Gastrocnemius medialis (tissue), 4 donors: ENCODE measurements around the gene LRRC8D. TPM values are rescaled to one million over a fixed set of nuclear protein-coding genes. Genes with fewer than 3 reads are reported as not detected.

Source experiments
- ATAC-seq, 2 donors: fragments of 150-250 bp; one replicate each; pipeline ENCODE4 v1.9.1; 2016
- DNase-seq, 2 donors: peaks; one replicate each; pipeline ENCODE4 v3.0.0-alpha.2; 2019
- H3K27ac ChIP-seq, 4 donors: fragments of 200-600 bp; sonication (generic); 1 replicate in 1 of 4; 2 replicates in 3 of 4; pipeline ENCODE4 v1.5.1; 2016 to 2018; ENCODE audit warnings: mild to moderate bottlenecking in 2 of 4, moderate library complexity in 1 of 4
- H3K27me3 ChIP-seq, 3 donors: fragments of 200-600 bp; sonication (generic) in 2 of 3; 1 replicate in 1 of 3; 2 replicates in 2 of 3; pipeline versions ENCODE4 v1.5.1 to v1.6.0; 2016 to 2019; ENCODE audit warnings: mild to moderate bottlenecking in 1 of 3, moderate library complexity in 1 of 3
- H3K36me3 ChIP-seq, 2 donors: fragments of 200-600 bp; sonication (generic) in 1 of 2; one replicate each; pipeline ENCODE4 v1.5.1; 2017 to 2018
- H3K4me1 ChIP-seq, 2 donors: fragments of 200-600 bp; sonication (generic) in 1 of 2; one replicate each; pipeline ENCODE4 v1.5.1; 2016 to 2017; ENCODE audit warnings: mild to moderate bottlenecking in 2 of 2
- H3K4me3 ChIP-seq, 4 donors: fragments of 200-600 bp; sonication (generic) in 3 of 4; 1 replicate in 1 of 4; 2 replicates in 3 of 4; pipeline ENCODE4 v1.5.1; 2016 to 2019; ENCODE audit warnings: mild to moderate bottlenecking in 2 of 4
- H3K9me3 ChIP-seq, 3 donors: fragments of 200-600 bp; sonication (generic) in 2 of 3; 1 replicate in 1 of 3; 2 replicates in 2 of 3; pipeline ENCODE4 v1.5.1; 2016 to 2019
- CTCF ChIP-seq, 5 experiments: fragments of 450-650 bp in 3 of 5; fragments of 200-600 bp in 2 of 5; sonication (generic) in 2 of 5; IDR thresholded peaks in 4 of 5; conservative IDR thresholded peaks in 1 of 5; 1 replicate in 4 of 5; 2 replicates in 1 of 5; pipeline ENCODE4 v1.5.1; 2016 to 2019; ENCODE audit warnings: antibody characterized with exemption in 5 of 5, mild to moderate bottlenecking in 3 of 5, moderate library complexity in 3 of 5
- POLR2A ChIP-seq, 2 donors: fragments of 450-650 bp; IDR thresholded peaks; one replicate each; pipeline ENCODE4 v1.6.1; 2017; ENCODE audit warnings: antibody characterized with exemption in 2 of 2, mild to moderate bottlenecking in 2 of 2, moderate library complexity in 2 of 2
- in situ Hi-C, 4 donors: fragments of 200-750 bp; cut with MboI; loops; one replicate each; pipeline versions ENCODE4 v1.15.0 to v1.8.0; 2017; ENCODE audit warnings: low sequenced_read_pairs in 4 of 4
- intact Hi-C: fragments of 100-400 bp; cut with DNase I; formaldehyde crosslinking; loops from one replicate; pipeline ENCODE4 v1.15.1; 2023; ENCODE audit warnings: low total_unique reads
- total RNA-seq, 4 donors: library from RNA; depleted of rRNA; stranded (reverse); fragments of >200 nt; gene quantifications; one replicate each; pipeline versions ENCODE4 v1.1.0 to v1.2.3, GENCODE V29; 2016

The LRRC8D gene
- total RNA-seq, 4 donors from 2014 or later = 3.0 to 15.0 (median 9.2) TPM

GRCh38 chr1:89905395-89906058, 84.7 kb downstream of the LRRC8D start:
- no peak for DNase-seq
- Histone ChIP-seq H3K27me3 (no peaks in the 10 kb centered on the region), H3K4me3 (no peak overlapping the region), H3K4me1 (peaks cover 68 to 70% of the 10 kb centered on the region in 2 donors), H3K9me3 (no peaks in the 10 kb centered on the region), H3K27ac (peak overlapping the region in 3 of 4 donors; percentile 75 to 83 (median 81)), H3K36me3 (no peaks in the 10 kb centered on the region)
- ATAC-seq = no peak
- in situ Hi-C loops (no loop called here), intact Hi-C loops (no loop called here)
- no peak for TF ChIP-seq POLR2A (IDR thresholded peaks at IDR 0.05)
- TF ChIP-seq CTCF (IDR thresholded peaks at IDR 0.05 in 4 of 5, conservative IDR thresholded peaks at IDR 0.05 in 1 of 5) = no peak

GRCh38 chr1:89906088-89906487, 85.3 kb downstream of the LRRC8D start:
- no peak overlapping the region for H3K4me3 ChIP-seq
- in situ Hi-C loops (no loop called here), intact Hi-C loops (no loop called here)
- H3K27me3 ChIP-seq = no peaks in the 10 kb centered on the region
- DNase-seq (no peak), ATAC-seq (no peak)
- TF ChIP-seq POLR2A (IDR thresholded peaks at IDR 0.05) = no peak
- no peak for TF ChIP-seq CTCF (IDR thresholded peaks at IDR 0.05 in 4 of 5, conservative IDR thresholded peaks at IDR 0.05 in 1 of 5)
- no peaks in the 10 kb centered on the region for H3K36me3 ChIP-seq
- H3K27ac ChIP-seq = peak overlapping the region; percentile 69 to 83 (median 78)
- H3K9me3 ChIP-seq = no peaks in the 10 kb centered on the region
- peaks cover 72 to 74% of the 10 kb centered on the region in 2 donors for H3K4me1 ChIP-seq

GRCh38 chr1:89907727-89908212, 86.9 kb downstream of the LRRC8D start:
- TF ChIP-seq POLR2A (IDR thresholded peaks at IDR 0.05) (no peak), CTCF (IDR thresholded peaks at IDR 0.05 in 4 of 5, conservative IDR thresholded peaks at IDR 0.05 in 1 of 5) (no peak)
- Histone ChIP-seq H3K27ac (peak overlapping the region; percentile 69 to 83 (median 78)), H3K4me3 (no peak overlapping the region), H3K27me3 (no peaks in the 10 kb centered on the region), H3K9me3 (no peaks in the 10 kb centered on the region), H3K4me1 (peaks cover 77 to 84% of the 10 kb centered on the region in 2 donors), H3K36me3 (no peaks in the 10 kb centered on the region)
- DNase-seq (no peak), ATAC-seq (no peak)
- in situ Hi-C loops (no loop called here), intact Hi-C loops (loop anchor here (2.0 kb wide), 1 partner anchor 35 kb away; no protein-coding TSS in a partner anchor)

- Histone ChIP-seq H3K4me1 (peaks cover 72 to 82% of the 10 kb centered on the region in 2 donors), H3K4me3 (no peak overlapping the region), H3K27ac (peak overlapping the region; percentile 69 to 83 (median 78)), H3K9me3 (no peaks in the 10 kb centered on the region), H3K27me3 (no peaks in the 10 kb centered on the region), H3K36me3 (no peaks in the 10 kb centered on the region)
- intact Hi-C loops = loop anchor here (2.0 kb wide), 1 partner anchor 35 kb away; no protein-coding TSS in a partner anchor
- TF ChIP-seq POLR2A (IDR thresholded peaks at IDR 0.05) = no peak
- no peak for TF ChIP-seq CTCF (IDR thresholded peaks at IDR 0.05 in 4 of 5, conservative IDR thresholded peaks at IDR 0.05 in 1 of 5)
- DNase-seq (no peak), ATAC-seq (no peak)
- in situ Hi-C loops = no loop called here
These were observed 87.4 kb downstream of the LRRC8D start for GRCh38 chr1:89908273-89908671.
